HG02588 (cell line): ENCODE results near the gene DDX42.
"Not testable (repeated sequence)": the region's sequence is repeated elsewhere in the genome, so short reads cannot be mapped to it uniquely, and the experiment has no call there.

Experiments
- ATAC-seq: cut with Tn5 transposase; IDR thresholded peaks from one replicate; pipeline ENCODE4 v1.9.1; 2021; ENCODE audit warnings: mild to moderate bottlenecking, moderate library complexity; ENCODE audit not compliant: unreplicated experiment

Gene DDX42

GRCh38 chr17:63780507-63780906, 6.5 kb downstream of the DDX42 start:
- no peak for ATAC-seq

- no peak for ATAC-seq
These were observed 7.0 kb downstream of the DDX42 start for GRCh38 chr17:63780928-63781327.

- no peak for ATAC-seq
These were observed 9.6 kb downstream of the DDX42 start for GRCh38 chr17:63783522-63783921.

- no peak for ATAC-seq
These were observed 11.6 kb downstream of the DDX42 start for GRCh38 chr17:63785556-63785955.

GRCh38 chr17:63786117-63786516, 12.1 kb downstream of the DDX42 start:
- ATAC-seq = no peak

GRCh38 chr17:63786971-63787711, 13.2 kb downstream of the DDX42 start:
- no peak for ATAC-seq

GRCh38 chr17:63790057-63790456, 16.1 kb downstream of the DDX42 start:
- no peak for ATAC-seq

- ATAC-seq = no peak
These were observed 18.2 kb downstream of the DDX42 start for GRCh38 chr17:63792055-63792729.

GRCh38 chr17:63796375-63796774, 22.4 kb downstream of the DDX42 start:
- not testable (repeated sequence) for ATAC-seq

- no peak for ATAC-seq
These were observed 24.7 kb downstream of the DDX42 start for GRCh38 chr17:63798572-63799106.

GRCh38 chr17:63800783-63801182, 26.8 kb downstream of the DDX42 start:
- ATAC-seq = no peak

- ATAC-seq = no peak
These were observed 30.4 kb downstream of the DDX42 start for GRCh38 chr17:63804328-63804727.

GRCh38 chr17:63805591-63805990, 31.6 kb downstream of the DDX42 start:
- ATAC-seq = no peak

GRCh38 chr17:63809970-63810369, 36.0 kb downstream of the DDX42 start:
- no peak for ATAC-seq

GRCh38 chr17:63816123-63816522, 42.2 kb downstream of the DDX42 start:
- ATAC-seq = no peak

- no peak for ATAC-seq
These were observed 42.7 kb downstream of the DDX42 start for GRCh38 chr17:63816669-63817068.

GRCh38 chr17:63817736-63818385, 43.9 kb downstream of the DDX42 start:
- no peak for ATAC-seq

GRCh38 chr17:63819131-63819530, 45.2 kb downstream of the DDX42 start:
- ATAC-seq = no peak

- no peak for ATAC-seq
These were observed 45.9 kb downstream of the DDX42 start for GRCh38 chr17:63819585-63820537.

- ATAC-seq = no peak
These were observed 47.1 kb downstream of the DDX42 start for GRCh38 chr17:63820963-63821561.
